Neural progenitor cell (in vitro differentiated cells): ENCODE measurements around the gene FITM2.

Experiments used
- CTCF ChIP-seq: fragments of 200-600 bp; sonication (generic); IDR thresholded peaks from 2 replicates; pipeline ENCODE4 v1.5.1; 2017; ENCODE audit warnings: antibody characterized with exemption, mild to moderate bottlenecking
- EZH2 ChIP-seq: fragments of 200-600 bp; sonication (generic); IDR thresholded peaks from 2 replicates; pipeline ENCODE4 v1.6.1; 2017; ENCODE audit warnings: antibody characterized with exemption, mild to moderate bottlenecking, moderate library complexity
- EZH2phosphoT487 ChIP-seq: fragments of 200-600 bp; sonication (generic); IDR thresholded peaks from 2 replicates; pipeline ENCODE4 v1.6.1; 2017; ENCODE audit warnings: antibody characterized with exemption

GRCh38 chr20:44297721-44298120, 13.3 kb downstream of the FITM2 start:
- TF ChIP-seq CTCF (no peak), EZH2 (no peak), EZH2phosphoT487 (no peak)
